H1 (cell line): ENCODE measurements around the gene ZMYM4. TPM values are rescaled to one million over a fixed set of nuclear protein-coding genes. Genes with fewer than 3 reads are reported as not detected.

ENCODE experiments used
- EZH2 ChIP-seq: fragments of 200-600 bp; sonication (generic); IDR thresholded peaks from 2 replicates; pipeline ENCODE4 v1.7.1; 2012; ENCODE audit warnings: low read depth, mild to moderate bottlenecking, moderate library complexity, low read length, inconsistent platforms; ENCODE audit not compliant: severe bottlenecking
- MAFK ChIP-seq: IDR thresholded peaks from 2 replicates; pipeline ENCODE4 v1.6.1; 2012; ENCODE audit warnings: low read depth, mild to moderate bottlenecking, improper control_type of control experiment, low read length
- SP2 ChIP-seq: IDR thresholded peaks from 2 replicates; pipeline ENCODE4 v1.6.1; 2012; ENCODE audit warnings: mild to moderate bottlenecking, low read length, inconsistent platforms
- TAF1 ChIP-seq: IDR thresholded peaks from 2 replicates; pipeline ENCODE4 v1.6.1; 2011; ENCODE audit warnings: mild to moderate bottlenecking, low read depth, low read length
- polyA plus RNA-seq, 7 experiments: library from polyadenylated mRNA; depleted of rRNA in 3 of 7; stranded (reverse) in 5 of 7; unstranded in 2 of 7; fragments of >200 nt in 5 of 7; fragments of 200-250 nt in 2 of 7; gene quantifications; 1 replicate in 5 of 7; 2 replicates in 1 of 7; 4 replicates in 1 of 7; pipeline versions ENCODE4 v1.2.1 to v1.2.3, GENCODE V29; 2011 to 2013; ENCODE audit warnings: missing spikeins in 2 of 7, mixed read lengths in 2 of 7
- total RNA-seq: library from RNA; stranded (reverse); fragmentation: NEBNext Ultra II Directional; extraction: Animal tissue kit (Norgen Biotek cat#: 25700); gene quantifications from 2 replicates; pipeline ENCODE4 v1.2.1, GENCODE V29; 2021

ZMYM4 gene
- total and polyA plus RNA-seq, 2 of the 8 experiments (the other 6 are each of a cell fraction or from before 2014, with no cell fraction given) = 16.7 to 81.3 TPM

- TF ChIP-seq SP2 (no peak), EZH2 (no peak), MAFK (no peak), TAF1 (no peak)
- TF ChIP-seq, all 59 proteins: peak for 0
Observed at GRCh38 chr1:35426097-35426586, 157.6 kb downstream of the ZMYM4 start (continued).
